ENCODE data around the gene GALNT2. TPM values are rescaled to one million over a fixed set of nuclear protein-coding genes. Genes with fewer than 3 reads are reported as not detected.

GALNT2 gene
- total RNA-seq, 4 donors from 2014 or later, result 50.7 to 85.0 (median 71.8) TPM

DNA sequence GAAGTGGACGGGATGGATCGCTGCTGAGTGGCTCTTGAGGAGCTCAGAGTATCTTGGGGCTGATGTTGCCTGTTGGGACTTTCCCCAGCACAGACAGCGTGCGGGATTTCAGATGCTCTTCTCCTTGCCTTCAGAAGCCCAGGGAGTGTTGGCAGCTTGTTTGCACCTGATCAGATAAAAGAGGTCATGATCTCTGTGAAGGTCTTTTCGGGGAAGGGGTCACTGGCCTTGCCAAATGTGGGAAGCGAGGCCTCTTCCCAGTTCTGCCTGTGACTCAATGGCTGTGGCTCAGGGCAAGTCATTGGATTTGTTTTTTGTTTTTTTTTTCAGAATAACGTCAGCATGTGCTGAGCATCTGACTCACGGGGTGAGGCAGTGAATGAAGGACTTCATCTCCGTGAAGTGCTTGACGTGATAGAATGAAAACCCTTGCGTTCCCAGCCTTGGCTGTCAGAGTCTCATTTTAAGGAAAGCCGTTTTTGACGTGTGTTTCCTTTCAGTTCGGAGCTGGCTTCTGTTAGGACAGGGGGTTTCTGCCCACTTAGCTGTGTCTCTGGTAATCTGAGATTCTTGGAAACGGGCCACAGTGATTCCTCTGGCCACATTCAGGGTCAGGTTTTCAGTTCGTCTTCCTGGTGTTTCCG, 46.7 kb downstream of the GALNT2 start:
- DNase-seq (ENCODE audit: low spot score) (no peak), ATAC-seq (ENCODE audit: low FRiP score) (peak; percentile 41)
- TF ChIP-seq, protein P1, sequence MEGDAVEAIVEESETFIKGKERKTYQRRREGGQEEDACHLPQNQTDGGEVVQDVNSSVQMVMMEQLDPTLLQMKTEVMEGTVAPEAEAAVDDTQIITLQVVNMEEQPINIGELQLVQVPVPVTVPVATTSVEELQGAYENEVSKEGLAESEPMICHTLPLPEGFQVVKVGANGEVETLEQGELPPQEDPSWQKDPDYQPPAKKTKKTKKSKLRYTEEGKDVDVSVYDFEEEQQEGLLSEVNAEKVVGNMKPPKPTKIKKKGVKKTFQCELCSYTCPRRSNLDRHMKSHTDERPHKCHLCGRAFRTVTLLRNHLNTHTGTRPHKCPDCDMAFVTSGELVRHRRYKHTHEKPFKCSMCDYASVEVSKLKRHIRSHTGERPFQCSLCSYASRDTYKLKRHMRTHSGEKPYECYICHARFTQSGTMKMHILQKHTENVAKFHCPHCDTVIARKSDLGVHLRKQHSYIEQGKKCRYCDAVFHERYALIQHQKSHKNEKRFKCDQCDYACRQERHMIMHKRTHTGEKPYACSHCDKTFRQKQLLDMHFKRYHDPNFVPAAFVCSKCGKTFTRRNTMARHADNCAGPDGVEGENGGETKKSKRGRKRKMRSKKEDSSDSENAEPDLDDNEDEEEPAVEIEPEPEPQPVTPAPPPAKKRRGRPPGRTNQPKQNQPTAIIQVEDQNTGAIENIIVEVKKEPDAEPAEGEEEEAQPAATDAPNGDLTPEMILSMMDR (IDR thresholded peaks at IDR 0.05), result no peak

DNA sequence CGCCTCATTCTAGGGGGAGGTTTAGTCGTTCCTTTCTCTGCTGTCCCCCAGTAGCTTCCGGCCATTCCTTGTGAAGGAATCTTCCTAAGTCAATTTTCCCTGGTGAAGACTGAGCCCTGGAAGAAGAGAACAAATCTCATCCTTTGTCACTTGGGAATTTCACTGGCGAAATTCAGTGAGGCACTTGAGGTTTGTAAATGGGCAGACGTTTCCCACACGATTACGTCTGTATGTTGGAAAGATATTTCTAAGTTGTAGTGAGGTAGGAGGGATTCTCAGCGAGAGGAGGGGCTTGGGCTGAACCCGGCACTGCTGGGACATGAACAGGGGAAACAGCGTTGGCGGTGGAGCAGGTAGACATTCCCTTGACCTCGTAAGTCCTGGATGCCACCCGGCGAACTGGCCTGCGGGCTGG, 47.2 kb downstream of the GALNT2 start:
- ATAC-seq (ENCODE audit: low FRiP score) (no peak), DNase-seq (ENCODE audit: low spot score) (no peak)
- TF ChIP-seq, protein P1 (IDR thresholded peaks at IDR 0.05), result no peak

DNA sequence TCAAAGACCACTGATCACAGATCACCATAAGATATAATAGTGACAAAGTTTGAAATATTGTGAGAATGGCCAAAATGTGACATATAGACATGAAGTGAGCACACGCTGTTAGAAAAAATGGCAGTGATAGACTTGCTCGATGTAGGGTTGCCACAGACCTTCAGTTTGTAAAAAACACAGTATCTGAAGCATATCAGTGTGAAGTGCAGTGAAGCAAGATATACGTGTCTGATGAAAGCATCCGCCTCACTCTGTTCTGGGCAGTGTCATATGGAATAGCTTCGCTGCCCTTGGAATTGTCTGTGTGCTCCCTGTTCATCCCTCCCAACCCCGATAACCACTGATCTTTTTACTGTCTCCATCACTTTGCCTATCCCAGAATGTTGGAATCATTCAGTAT, 50.7 kb downstream of the GALNT2 start:
- TF ChIP-seq, protein P1 (IDR thresholded peaks at IDR 0.05), result no peak
- no peak for ATAC-seq (ENCODE audit: low FRiP score)
- DNase-seq (ENCODE audit: low spot score), result no peak

DNA sequence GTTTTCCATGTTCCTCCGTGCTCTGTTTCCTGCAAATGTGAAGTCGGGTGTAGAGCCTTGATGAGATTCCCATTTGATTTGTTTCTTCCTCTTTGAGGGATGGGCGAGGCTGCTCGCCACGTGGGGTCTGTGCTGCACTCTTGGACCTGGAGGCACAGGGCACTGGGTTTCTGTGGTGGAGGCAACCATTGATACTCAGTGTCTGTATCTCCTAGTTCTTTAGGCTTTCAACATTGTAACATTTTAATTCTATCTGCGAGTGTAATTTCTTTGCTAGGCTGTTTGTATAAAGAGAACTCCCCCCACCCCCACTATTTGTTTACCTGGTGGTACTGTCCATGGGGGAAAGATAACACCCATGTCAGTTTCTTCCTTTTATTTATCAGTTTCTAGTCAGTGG, 52.3 kb downstream of the GALNT2 start:
- DNase-seq (ENCODE audit: low spot score) (no peak), ATAC-seq (ENCODE audit: low FRiP score) (no peak)
- TF ChIP-seq, protein P1 (IDR thresholded peaks at IDR 0.05), result no peak

DNA sequence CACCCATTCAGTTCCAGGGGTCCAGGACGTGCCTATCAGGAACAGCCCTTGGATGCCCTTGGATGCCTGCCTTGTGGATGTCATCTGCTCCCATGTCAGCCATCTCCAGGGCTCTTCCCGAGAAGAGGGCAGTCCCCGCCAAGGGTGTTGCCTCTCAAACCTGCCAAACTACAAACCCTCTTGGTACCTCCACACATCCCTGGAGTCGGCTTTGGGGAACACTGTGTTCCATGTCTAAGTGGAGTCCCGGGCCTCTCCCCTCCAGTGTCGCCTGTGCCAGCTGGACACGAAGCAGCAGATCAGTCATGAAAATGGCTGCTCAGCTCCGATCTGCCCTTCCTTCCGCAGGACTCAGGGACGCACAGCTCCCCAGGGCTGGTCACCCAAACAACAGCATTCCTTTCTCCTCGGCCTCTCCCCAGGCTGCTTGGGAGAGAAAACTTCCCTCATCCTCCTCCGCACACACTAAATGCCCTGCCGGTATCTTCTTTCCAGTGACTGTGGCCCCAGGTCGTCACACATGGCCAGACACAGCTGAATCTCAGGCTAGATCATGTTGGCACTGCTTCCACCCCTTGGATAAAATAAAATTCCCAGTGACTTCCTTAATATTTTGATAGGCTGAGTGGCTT, 53.4 kb downstream of the GALNT2 start:
- DNase-seq (ENCODE audit: low spot score), result no peak
- no peak for ATAC-seq (ENCODE audit: low FRiP score)
- TF ChIP-seq, protein P1 (IDR thresholded peaks at IDR 0.05), result no peak

DNA sequence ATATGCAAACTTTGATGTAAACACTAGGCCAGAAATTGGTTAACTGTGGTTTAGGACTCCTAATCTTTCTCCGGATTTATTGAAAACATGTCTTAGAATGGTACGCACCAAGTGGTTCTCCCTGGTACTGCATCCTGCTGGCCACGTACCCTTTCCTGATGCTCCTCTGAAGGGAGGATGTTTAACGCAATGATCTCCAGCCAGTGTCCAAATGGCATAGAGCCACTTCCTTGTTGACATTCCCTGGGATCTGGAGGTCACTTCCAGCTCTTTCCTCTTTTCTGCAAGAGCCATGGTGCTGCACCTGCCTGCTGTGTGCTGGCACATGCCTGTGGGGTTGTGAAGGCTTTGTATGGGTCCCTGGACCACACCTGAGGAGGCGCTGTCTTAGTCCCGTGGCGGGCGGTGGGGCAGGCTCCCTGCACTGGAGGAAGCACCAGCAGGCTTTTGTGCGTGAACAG, 53.9 kb downstream of the GALNT2 start:
- DNase-seq (ENCODE audit: low spot score), result no peak
- TF ChIP-seq, protein P1 (IDR thresholded peaks at IDR 0.05), result no peak
- peak; percentile 16 for ATAC-seq (ENCODE audit: low FRiP score)

DNA sequence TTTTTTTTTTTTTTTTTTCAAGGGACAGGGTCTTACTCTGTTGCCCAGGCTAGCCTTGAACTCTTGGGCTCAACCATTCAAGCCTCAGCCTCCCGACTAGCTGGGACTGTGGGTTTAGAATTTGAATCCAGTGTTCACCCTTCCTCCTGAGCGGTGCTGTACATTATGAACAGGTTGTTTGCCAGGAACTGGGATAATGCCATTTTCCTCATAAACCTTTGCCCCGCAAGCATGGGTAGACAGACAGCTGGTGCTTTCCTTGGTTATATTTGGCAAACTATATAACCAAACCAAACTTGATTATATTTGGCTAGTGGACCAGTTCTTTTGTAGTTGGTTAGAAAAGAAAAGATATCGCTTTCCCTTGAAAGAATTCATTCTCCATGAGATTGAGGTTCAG, 54.9 kb downstream of the GALNT2 start:
- TF ChIP-seq, protein P1 (IDR thresholded peaks at IDR 0.05), result no peak
- no peak for DNase-seq (ENCODE audit: low spot score)
- ATAC-seq (ENCODE audit: low FRiP score), result no peak

Data from omental fat pad (tissue), 4 donors.